HUES6 (cell line): ENCODE data around the gene LRRC75A.

Source experiments
- H3K27ac ChIP-seq: 2 replicates; pipeline ENCODE4 v1.7.0; 2013; ENCODE audit warnings: low read depth, mild to moderate bottlenecking, low read length, inconsistent platforms
- H3K27me3 ChIP-seq: 2 replicates; pipeline ENCODE4 v1.6.1; 2013; ENCODE audit warnings: low read length; ENCODE audit not compliant: control insufficient read depth, insufficient read depth
- H3K36me3 ChIP-seq: 2 replicates; pipeline ENCODE4 v1.6.1; 2013; ENCODE audit warnings: low read length; ENCODE audit not compliant: control insufficient read depth, insufficient read depth
- H3K4me1 ChIP-seq: 2 replicates; pipeline ENCODE4 v1.6.1; 2013; ENCODE audit warnings: low read length; ENCODE audit not compliant: control insufficient read depth, insufficient read depth
- H3K4me3 ChIP-seq: 2 replicates; pipeline ENCODE4 v1.5.1; 2013; ENCODE audit warnings: low read depth, low read length
- H3K9ac ChIP-seq: one replicate; pipeline ENCODE4 v1.6.1; 2013; ENCODE audit warnings: mild to moderate bottlenecking, low read length
- H3K9me3 ChIP-seq: 2 replicates; pipeline ENCODE4 v1.6.1; 2013; ENCODE audit warnings: low read depth, low read length; ENCODE audit not compliant: control insufficient read depth, insufficient read depth

LRRC75A gene

DNA sequence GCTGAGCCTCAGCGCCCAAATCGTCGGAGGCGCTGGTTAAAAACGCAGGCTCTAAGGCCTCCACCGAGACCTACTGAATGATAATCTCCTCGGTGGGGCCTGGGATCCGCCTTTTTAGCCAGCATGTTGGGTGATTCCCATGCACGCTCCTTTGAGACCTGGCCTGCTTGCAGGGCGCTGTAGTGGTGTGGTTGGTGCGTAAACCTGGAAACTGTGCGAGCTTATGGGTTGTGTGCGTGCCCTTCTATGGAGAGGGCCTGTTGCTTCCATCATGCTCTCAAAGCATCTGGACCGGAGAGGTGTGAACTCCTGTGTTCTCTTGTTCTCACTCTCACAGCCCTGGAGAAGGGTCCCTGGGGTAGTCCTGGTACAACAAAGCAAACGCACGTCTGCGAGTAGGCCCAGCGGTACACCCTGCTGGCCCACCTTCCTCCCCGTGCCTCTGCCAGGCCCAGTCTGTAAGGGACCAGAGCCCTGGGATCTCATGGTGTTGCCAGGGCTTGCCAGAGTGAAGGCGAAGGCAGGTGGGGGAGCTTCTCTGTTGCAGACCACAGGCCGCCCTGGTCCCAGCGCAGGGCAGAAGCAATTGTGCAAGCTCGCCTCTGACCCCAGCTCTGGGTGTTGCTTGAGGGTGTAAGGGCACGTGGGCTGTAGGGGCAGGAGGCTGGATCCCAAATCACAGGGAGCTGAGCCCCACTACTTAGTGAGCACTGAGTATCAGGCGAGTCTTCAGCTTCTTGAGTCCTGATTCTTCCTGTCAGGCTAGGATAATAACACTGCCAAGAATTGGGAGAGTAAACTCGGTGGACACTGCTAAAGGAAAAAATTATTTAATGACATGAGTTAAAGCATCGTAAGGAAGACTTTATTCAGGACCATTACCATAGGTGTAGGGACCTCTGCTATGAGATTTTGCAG lies 879 bp upstream of the LRRC75A start:
- Histone ChIP-seq H3K27me3 (peaks cover 35% of the 10 kb centered on the region), H3K27ac (no peak overlapping the region), H3K9ac (peak overlapping the region; percentile 47), H3K9me3 (no peaks in the 10 kb centered on the region), H3K36me3 (no peaks in the 10 kb centered on the region), H3K4me3 (peak overlapping the region; percentile 59), H3K4me1 (peaks cover 43% of the 10 kb centered on the region)

GRCh38 chr17:16491131-16491702 lies 776 bp downstream of the LRRC75A start:
- Histone ChIP-seq H3K4me1 (peaks cover 56% of the 10 kb centered on the region), H3K9ac (peak overlapping the region; percentile 42), H3K4me3 (peak overlapping the region; percentile 69), H3K27ac (no peak overlapping the region), H3K27me3 (peaks cover 32% of the 10 kb centered on the region), H3K9me3 (no peaks in the 10 kb centered on the region), H3K36me3 (no peaks in the 10 kb centered on the region)

GRCh38 chr17:16489431-16489830 lies 2.6 kb downstream of the LRRC75A start:
- Histone ChIP-seq H3K27me3 (peaks cover 27% of the 10 kb centered on the region), H3K4me3 (no peak overlapping the region), H3K9me3 (no peaks in the 10 kb centered on the region), H3K4me1 (peaks cover 69% of the 10 kb centered on the region), H3K9ac (no peak overlapping the region), H3K36me3 (no peaks in the 10 kb centered on the region), H3K27ac (no peak overlapping the region)

- Histone ChIP-seq H3K9me3 (no peaks in the 10 kb centered on the region), H3K36me3 (no peaks in the 10 kb centered on the region), H3K27ac (no peak overlapping the region), H3K4me1 (peaks cover 72% of the 10 kb centered on the region), H3K4me3 (no peak overlapping the region), H3K9ac (no peak overlapping the region), H3K27me3 (peaks cover 23% of the 10 kb centered on the region)
These were observed 3.0 kb downstream of the LRRC75A start for GRCh38 chr17:16488968-16489337.

DNA sequence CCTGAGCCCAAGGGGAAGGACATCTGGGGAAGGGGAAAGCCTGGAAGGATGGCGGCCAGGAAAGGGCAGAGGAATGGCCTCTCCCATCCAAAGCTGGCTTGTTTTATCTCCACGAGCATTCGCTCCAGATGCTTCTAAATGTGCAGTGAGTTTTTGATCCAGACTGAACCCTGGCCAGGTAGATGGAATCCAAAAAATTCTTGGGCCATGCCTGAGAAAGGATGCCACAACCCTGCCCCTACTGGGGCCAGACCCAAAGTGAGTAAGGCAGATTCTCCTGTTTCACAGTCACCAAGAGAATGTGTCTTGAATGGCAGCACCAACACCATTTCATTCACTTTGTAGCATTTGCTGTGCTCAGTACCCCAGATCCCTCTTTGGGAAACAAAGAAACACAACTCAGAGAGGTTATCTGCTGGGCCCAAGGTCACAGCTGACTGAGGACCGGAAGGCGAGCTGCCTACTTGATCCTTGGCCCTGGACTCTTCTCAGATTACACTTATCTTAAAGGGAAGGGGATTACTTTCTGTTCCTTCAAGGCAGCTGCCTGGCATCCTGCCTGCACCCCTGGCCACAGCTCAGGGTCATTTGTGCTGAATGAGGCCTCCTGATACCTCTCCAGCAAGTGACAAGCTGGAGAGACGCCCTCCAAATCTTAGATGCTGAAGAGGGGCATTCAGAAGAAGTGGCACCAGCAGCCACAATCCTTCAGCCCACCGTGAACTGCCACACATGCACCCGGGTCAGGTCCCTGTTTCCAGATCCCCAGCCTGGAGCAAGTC lies 3.6 kb downstream of the LRRC75A start:
- Histone ChIP-seq H3K27me3 (peaks cover 22% of the 10 kb centered on the region), H3K4me1 (peaks cover 74% of the 10 kb centered on the region), H3K27ac (no peak overlapping the region), H3K4me3 (no peak overlapping the region), H3K9ac (no peak overlapping the region), H3K36me3 (no peaks in the 10 kb centered on the region), H3K9me3 (no peaks in the 10 kb centered on the region)

DNA sequence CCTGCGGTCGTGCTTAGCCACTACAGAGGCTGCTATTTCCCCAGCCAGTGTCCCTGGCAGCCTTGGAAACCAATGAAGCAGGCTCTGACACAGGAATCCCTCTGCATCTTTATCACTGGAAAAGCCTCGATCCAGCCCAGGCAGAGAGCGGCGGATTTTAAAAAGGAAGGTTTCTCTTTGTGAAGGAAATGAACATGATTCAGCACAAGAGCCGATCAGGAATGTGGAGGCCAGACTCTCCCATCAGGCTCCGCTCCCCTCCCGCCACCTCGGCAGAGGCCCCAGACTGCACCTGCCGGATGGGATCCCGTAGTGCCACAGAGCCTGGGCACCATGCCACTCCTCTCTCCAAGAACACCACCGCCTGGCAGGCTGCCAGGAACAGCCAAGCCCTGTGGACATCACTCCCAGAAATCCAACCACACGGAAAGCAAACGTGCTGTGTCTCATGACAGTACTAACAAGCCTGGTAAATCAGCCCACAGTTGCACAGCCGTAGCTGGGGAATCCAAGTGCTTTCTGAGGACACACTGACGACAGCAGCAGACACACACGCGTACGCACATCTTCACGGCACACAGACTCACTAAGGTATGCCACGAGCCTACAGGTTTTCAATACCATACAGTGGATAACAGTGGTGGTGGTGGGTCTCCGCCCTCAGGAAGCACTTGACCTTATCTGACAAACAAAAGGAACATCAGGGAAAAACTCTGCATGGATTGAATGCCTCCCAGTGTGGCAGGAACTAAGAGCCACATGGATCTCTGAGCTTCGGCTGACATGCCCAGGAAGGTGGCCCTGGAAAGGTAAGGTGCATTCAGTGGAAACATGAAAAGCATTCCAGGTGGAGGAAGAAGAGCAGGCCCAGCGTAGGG lies 5.4 kb downstream of the LRRC75A start:
- Histone ChIP-seq H3K27ac (peak overlapping the region; percentile 39; the same call in 1 of the 2 replicates), H3K4me1 (peaks cover 70% of the 10 kb centered on the region), H3K9ac (peak overlapping the region; percentile 55), H3K36me3 (no peaks in the 10 kb centered on the region), H3K4me3 (no peak overlapping the region), H3K27me3 (peaks cover 13% of the 10 kb centered on the region), H3K9me3 (no peaks in the 10 kb centered on the region)

GRCh38 chr17:16484445-16485175 lies 7.4 kb downstream of the LRRC75A start:
- Histone ChIP-seq H3K27ac (peak overlapping the region; percentile 42), H3K9ac (peak overlapping the region; percentile 53)

GRCh38 chr17:16483021-16483645 lies 8.9 kb downstream of the LRRC75A start:
- Histone ChIP-seq H3K4me1 (peaks cover 50% of the 10 kb centered on the region), H3K27me3 (no peaks in the 10 kb centered on the region), H3K9ac (no peak overlapping the region), H3K9me3 (no peaks in the 10 kb centered on the region), H3K36me3 (no peaks in the 10 kb centered on the region), H3K4me3 (no peak overlapping the region), H3K27ac (no peak overlapping the region)

More at GRCh38 chr17:16484445-16485175, 7.4 kb downstream of the LRRC75A start:
- H3K27me3 ChIP-seq = no peaks in the 10 kb centered on the region
- H3K36me3 ChIP-seq = no peaks in the 10 kb centered on the region
- H3K9me3 ChIP-seq = no peaks in the 10 kb centered on the region
- H3K4me1 ChIP-seq = peaks cover 64% of the 10 kb centered on the region
- H3K4me3 ChIP-seq = peak overlapping the region; percentile 23; the same call in 1 of the 2 replicates

- Histone ChIP-seq H3K9ac (no peak overlapping the region), H3K4me1 (peaks cover 49% of the 10 kb centered on the region), H3K4me3 (no peak overlapping the region)
These were observed 9.7 kb downstream of the LRRC75A start for GRCh38 chr17:16482253-16482652.

More at GRCh38 chr17:16482253-16482652, 9.7 kb downstream of the LRRC75A start:
- Histone ChIP-seq H3K27me3 (no peaks in the 10 kb centered on the region), H3K36me3 (no peaks in the 10 kb centered on the region), H3K9me3 (no peaks in the 10 kb centered on the region), H3K27ac (no peak overlapping the region)
